GM12878 (cell line): ENCODE measurements around the gene PPP1R12B. TPM values are rescaled to one million over a fixed set of nuclear protein-coding genes. Genes with fewer than 3 reads are reported as not detected.

Source experiments
- ATAC-seq: fragments of 200-7000 bp; cut with Tn5 transposase; 3 replicates; pipeline ENCODE4 v1.9.1; 2020; ENCODE audit warnings: mild to moderate bottlenecking, moderate library complexity
- BruUV-seq: library from RNA; stranded (reverse); fragments of 400-500 nt; replicated peaks from 2 replicates; lab custom pipeline; 2021; lab: Mats Ljungman, UMichigan
- CTCF ChIA-PET: fragments of 300-600 bp; sonication (Branson Sonifier 250); formaldehyde crosslinking; extraction: SDS; loops from one replicate; lab custom pipeline; 2021; ENCODE audit warnings: inconsistent platforms; lab: Yijun Ruan, JAX
- POLR2A ChIA-PET: fragments of 350-600 bp; formaldehyde crosslinking; extraction: SDS; loops from one replicate; lab custom pipeline; 2021; ENCODE audit warnings: inconsistent platforms; lab: Charles Lee
- RAD21 ChIA-PET: fragments of 300-600 bp; sonication (Branson Sonifier 250); formaldehyde crosslinking; loops from one replicate; lab custom pipeline; 2023; ENCODE audit warnings: antibody characterized with exemption; ENCODE audit not compliant: unreplicated experiment; lab: Charles Lee
- SMC1A ChIA-PET: fragments of 300-600 bp; sonication (Branson Sonifier 250); formaldehyde crosslinking; loops from one replicate; lab custom pipeline; 2023; ENCODE audit not compliant: unreplicated experiment, uncharacterized antibody; lab: Charles Lee
- DNase-seq: peaks from one replicate; pipeline ENCODE4 v3.0.0-alpha.2; 2011; ENCODE audit warnings: low read depth, low spot score
- FAIRE-seq: peaks from 3 replicates; lab custom pipeline; 2011; peaks lifted over from hg19 to GRCh38; lab: Jason Lieb, UNC
- H2AFZ ChIP-seq: 2 replicates; pipeline ENCODE4 v1.6.0; 2011; ENCODE audit warnings: low read depth, low read length, control low read depth; ENCODE audit not compliant: control insufficient read depth
- H3K27ac ChIP-seq: 2 replicates; pipeline ENCODE4 v1.5.1; 2011; ENCODE audit warnings: control low read depth; ENCODE audit not compliant: control insufficient read depth, insufficient read depth
- H3K27me3 ChIP-seq, 2 experiments: replicated peaks in 1 of 2; 2 replicates each; pipeline versions ENCODE4 v1.6.0 to v1.6.1; 2011; ENCODE audit warnings: low read length in 1 of 2; ENCODE audit not compliant: control insufficient read depth in 2 of 2, insufficient read depth in 2 of 2
- H3K36me3 ChIP-seq, 2 experiments: 2 replicates each; pipeline ENCODE4 v1.5.1; 2011; ENCODE audit warnings: low read length in 1 of 2; ENCODE audit not compliant: control insufficient read depth in 2 of 2, insufficient read depth in 2 of 2
- H3K4me1 ChIP-seq: 2 replicates; pipeline ENCODE4 v1.6.1; 2011; ENCODE audit warnings: mild to moderate bottlenecking, low read length, moderate library complexity, mixed read lengths; ENCODE audit not compliant: control insufficient read depth, insufficient read depth
- H3K4me2 ChIP-seq: 2 replicates; pipeline ENCODE4 v1.6.0; 2011; ENCODE audit warnings: control low read depth; ENCODE audit not compliant: control insufficient read depth, insufficient read depth
- H3K4me3 ChIP-seq: fragments of 200-600 bp; sonication (generic); 2 replicates; pipeline ENCODE4 v1.5.1; 2016
- H3K79me2 ChIP-seq: 2 replicates; pipeline ENCODE4 v1.6.0; 2011; ENCODE audit warnings: low read length; ENCODE audit not compliant: control insufficient read depth, insufficient read depth
- H3K9ac ChIP-seq: 2 replicates; pipeline ENCODE4 v1.8.0; 2011; ENCODE audit warnings: low read length, control low read depth, mixed read lengths; ENCODE audit not compliant: control insufficient read depth, insufficient read depth
- H3K9me3 ChIP-seq: replicated peaks from 3 replicates; pipeline ENCODE4 v1.5.1; 2011; ENCODE audit warnings: mild to moderate bottlenecking, low read length; ENCODE audit not compliant: control insufficient read depth, insufficient read depth
- H4K20me1 ChIP-seq: 2 replicates; pipeline ENCODE4 v1.6.0; 2011; ENCODE audit not compliant: control insufficient read depth, insufficient read depth
- ESRRA ChIP-seq: IDR thresholded peaks from 2 replicates; pipeline ENCODE4 v1.6.1; 2012; ENCODE audit warnings: mild to moderate bottlenecking, low read length, improper control_type of control experiment
- POLR2AphosphoS5 ChIP-seq: IDR thresholded peaks from 2 replicates; pipeline ENCODE4 v1.6.1; 2011; ENCODE audit warnings: mild to moderate bottlenecking, low read length, inconsistent platforms
- SMAD5 ChIP-seq: IDR thresholded peaks from 2 replicates; pipeline ENCODE4 v1.6.1; 2016; ENCODE audit warnings: antibody characterized with exemption, low read depth
- WGBS: methylation state at CpG from one replicate; pipeline ENCODE4 v1.1.6; 2016; ENCODE audit warnings: low lambda C conversion rate; ENCODE audit not compliant: insufficient replicate concordance, insufficient coverage; ENCODE audit errors: missing lambda C conversion rate; 5-methylcytosine and 5-hydroxymethylcytosine counted together
- in situ Hi-C: fragments of 300-500 bp; cut with MboI; formaldehyde crosslinking; loops from 9 replicates; pipeline ENCODE4 v1.14.3; 2018; ENCODE audit warnings: mixed read lengths
- intact Hi-C: fragments of 100-400 bp; cut with micrococcal nuclease; formaldehyde crosslinking; loops from one replicate; pipeline ENCODE4 v1.14.2; 2022; ENCODE audit not compliant: unreplicated experiment
- polyA plus RNA-seq, 11 experiments: library from polyadenylated mRNA; depleted of rRNA in 4 of 11; unstranded in 6 of 11; stranded (reverse) in 5 of 11; fragments of >200 nt; fragmentation: Nextera tagmentation in 4 of 11; fragmentation: Illumina TruSeq in 1 of 11; extraction: Ambion mirVana in 4 of 11; extraction: Trizol in 1 of 11; gene quantifications; 1 replicate in 1 of 11; 2 replicates in 10 of 11; pipeline versions ENCODE4 v1.2.1 to v1.2.3, GENCODE V29; 2011 to 2016; ENCODE audit warnings: inconsistent platforms in 2 of 11, missing spikeins in 2 of 11, low read depth in 1 of 11
- total RNA-seq, 4 experiments: library from RNA; depleted of rRNA in 3 of 4; stranded (reverse); fragments of >200 nt in 3 of 4; fragmentation: Illumina TruSeq in 1 of 4; extraction: Trizol in 1 of 4; gene quantifications; 2 replicates each; pipeline versions ENCODE4 v1.2.1 to v1.2.3, GENCODE V29; 2013 to 2021
- TF ChIP-seq, protein P1 (sequence below): fragments of 450-650 bp; IDR thresholded peaks from 2 replicates; pipeline ENCODE4 v1.6.1; 2017; ENCODE audit warnings: mild to moderate bottlenecking, moderate library complexity
- TF ChIP-seq, protein P2 (sequence below): fragments of 450-650 bp; IDR thresholded peaks from 2 replicates; pipeline ENCODE4 v1.6.1; 2018; ENCODE audit warnings: mild to moderate bottlenecking, low read depth, moderate library complexity; ENCODE audit not compliant: partially characterized antibody
- TF ChIP-seq, protein P3 (sequence below): fragments of 450-650 bp; formaldehyde crosslinking; IDR thresholded peaks from 2 replicates; pipeline ENCODE4 v1.4.0; 2022; ENCODE audit warnings: mild to moderate bottlenecking, moderate library complexity
- TF ChIP-seq, protein P4 (sequence below): IDR thresholded peaks from 2 replicates; pipeline ENCODE4 v1.6.1; 2011; ENCODE audit warnings: borderline replicate concordance, low read depth, mild to moderate bottlenecking, moderate library complexity, low read length; ENCODE audit not compliant: insufficient read depth, poor library complexity, severe bottlenecking

PPP1R12B gene
- total and polyA plus RNA-seq, 10 of the 15 experiments (the other 5 are each of a cell fraction or from before 2014, with no cell fraction given): 0.29 to 9.4 (median 4.7) TPM

DNA sequence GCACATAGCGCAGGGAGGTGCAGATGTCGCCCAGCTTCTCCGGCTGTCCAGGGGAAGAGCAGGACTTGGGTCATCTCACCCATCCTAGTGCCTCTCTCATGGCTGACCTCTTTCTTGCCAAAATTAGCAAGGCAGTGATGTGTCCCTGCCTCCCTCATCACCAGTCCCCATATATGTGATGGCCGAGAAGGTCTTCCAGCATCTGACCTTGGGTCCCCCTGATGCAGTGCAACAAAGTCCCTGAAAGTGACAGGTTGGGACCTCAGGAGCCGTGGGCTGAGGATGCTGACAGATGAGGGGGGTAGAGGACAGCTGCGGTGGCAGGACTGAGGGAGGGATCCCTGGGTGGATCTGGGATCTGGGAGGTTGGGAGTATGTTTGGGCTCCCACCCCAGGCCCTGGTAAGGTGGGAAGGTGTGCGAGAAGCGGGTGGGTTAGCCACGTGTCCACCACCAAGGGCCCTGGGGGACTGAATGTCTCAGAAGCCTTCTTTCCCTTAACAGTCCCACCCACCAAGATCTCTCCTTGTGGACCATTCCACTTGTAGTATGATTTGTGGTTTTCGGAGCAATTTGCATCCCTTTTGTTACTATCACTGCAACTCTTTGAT is 252.0 kb downstream of the PPP1R12B start:
- RAD21 ChIA-PET: interaction anchor here (0.6 to 1.5 kb wide), 10 partner anchors 15 to 256 kb away, joined by 3 to 12 read pairs (median 3); no protein-coding TSS in a partner anchor
- no peaks in the 10 kb centered on the region; a peak in 3 of 4 replicates for H3K27me3 ChIP-seq
- DNase-seq (no peak), ATAC-seq (peak; percentile 12; the same call in 2 of the 3 replicates), FAIRE-seq (no peak)
- H3K4me1 ChIP-seq: peaks cover 3% of the 10 kb centered on the region
- no peaks in the 10 kb centered on the region for H3K79me2 ChIP-seq
- intact Hi-C loops (loop anchor here (2.0 kb wide), 2 partner anchors 100 to 118 kb away; no protein-coding TSS in a partner anchor), in situ Hi-C loops (no loop called here)
- BruUV-seq: no TSS peak
- H3K9ac ChIP-seq: no peak overlapping the region
- no peak overlapping the region for H2AFZ ChIP-seq
- no peaks in the 10 kb centered on the region for H4K20me1 ChIP-seq
- H3K36me3 ChIP-seq: no peaks in the 10 kb centered on the region
- H3K27ac ChIP-seq: no peak overlapping the region
- CTCF ChIA-PET: interaction anchor here (0.6 to 2.6 kb wide), 24 partner anchors 13 to 271 kb away, joined by 3 to 18 read pairs (median 4); partner anchors contain the start of genes PPP1R12B and UBE2T
- SMC1A ChIA-PET: interaction anchor here (0.8 to 4.0 kb wide), 9 partner anchors 13 to 119 kb away, joined by 3 to 12 read pairs (median 5); no protein-coding TSS in a partner anchor
- H3K9me3 ChIP-seq: no peaks in the 10 kb centered on the region
- H3K4me2 ChIP-seq: no peak overlapping the region
- WGBS: 37% methylated on average over 10 of the region's 10 CpGs
- H3K4me3 ChIP-seq: no peak overlapping the region
- POLR2A ChIA-PET: no interaction called here
- TF ChIP-seq POLR2AphosphoS5: no peak
- TF ChIP-seq, protein P1, sequence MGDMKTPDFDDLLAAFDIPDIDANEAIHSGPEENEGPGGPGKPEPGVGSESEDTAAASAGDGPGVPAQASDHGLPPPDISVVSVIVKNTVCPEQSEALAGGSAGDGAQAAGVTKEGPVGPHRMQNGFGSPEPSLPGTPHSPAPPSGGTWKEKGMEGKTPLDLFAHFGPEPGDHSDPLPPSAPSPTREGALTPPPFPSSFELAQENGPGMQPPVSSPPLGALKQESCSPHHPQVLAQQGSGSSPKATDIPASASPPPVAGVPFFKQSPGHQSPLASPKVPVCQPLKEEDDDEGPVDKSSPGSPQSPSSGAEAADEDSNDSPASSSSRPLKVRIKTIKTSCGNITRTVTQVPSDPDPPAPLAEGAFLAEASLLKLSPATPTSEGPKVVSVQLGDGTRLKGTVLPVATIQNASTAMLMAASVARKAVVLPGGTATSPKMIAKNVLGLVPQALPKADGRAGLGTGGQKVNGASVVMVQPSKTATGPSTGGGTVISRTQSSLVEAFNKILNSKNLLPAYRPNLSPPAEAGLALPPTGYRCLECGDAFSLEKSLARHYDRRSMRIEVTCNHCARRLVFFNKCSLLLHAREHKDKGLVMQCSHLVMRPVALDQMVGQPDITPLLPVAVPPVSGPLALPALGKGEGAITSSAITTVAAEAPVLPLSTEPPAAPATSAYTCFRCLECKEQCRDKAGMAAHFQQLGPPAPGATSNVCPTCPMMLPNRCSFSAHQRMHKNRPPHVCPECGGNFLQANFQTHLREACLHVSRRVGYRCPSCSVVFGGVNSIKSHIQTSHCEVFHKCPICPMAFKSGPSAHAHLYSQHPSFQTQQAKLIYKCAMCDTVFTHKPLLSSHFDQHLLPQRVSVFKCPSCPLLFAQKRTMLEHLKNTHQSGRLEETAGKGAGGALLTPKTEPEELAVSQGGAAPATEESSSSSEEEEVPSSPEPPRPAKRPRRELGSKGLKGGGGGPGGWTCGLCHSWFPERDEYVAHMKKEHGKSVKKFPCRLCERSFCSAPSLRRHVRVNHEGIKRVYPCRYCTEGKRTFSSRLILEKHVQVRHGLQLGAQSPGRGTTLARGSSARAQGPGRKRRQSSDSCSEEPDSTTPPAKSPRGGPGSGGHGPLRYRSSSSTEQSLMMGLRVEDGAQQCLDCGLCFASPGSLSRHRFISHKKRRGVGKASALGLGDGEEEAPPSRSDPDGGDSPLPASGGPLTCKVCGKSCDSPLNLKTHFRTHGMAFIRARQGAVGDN: no peak
- TF ChIP-seq, protein P2, sequence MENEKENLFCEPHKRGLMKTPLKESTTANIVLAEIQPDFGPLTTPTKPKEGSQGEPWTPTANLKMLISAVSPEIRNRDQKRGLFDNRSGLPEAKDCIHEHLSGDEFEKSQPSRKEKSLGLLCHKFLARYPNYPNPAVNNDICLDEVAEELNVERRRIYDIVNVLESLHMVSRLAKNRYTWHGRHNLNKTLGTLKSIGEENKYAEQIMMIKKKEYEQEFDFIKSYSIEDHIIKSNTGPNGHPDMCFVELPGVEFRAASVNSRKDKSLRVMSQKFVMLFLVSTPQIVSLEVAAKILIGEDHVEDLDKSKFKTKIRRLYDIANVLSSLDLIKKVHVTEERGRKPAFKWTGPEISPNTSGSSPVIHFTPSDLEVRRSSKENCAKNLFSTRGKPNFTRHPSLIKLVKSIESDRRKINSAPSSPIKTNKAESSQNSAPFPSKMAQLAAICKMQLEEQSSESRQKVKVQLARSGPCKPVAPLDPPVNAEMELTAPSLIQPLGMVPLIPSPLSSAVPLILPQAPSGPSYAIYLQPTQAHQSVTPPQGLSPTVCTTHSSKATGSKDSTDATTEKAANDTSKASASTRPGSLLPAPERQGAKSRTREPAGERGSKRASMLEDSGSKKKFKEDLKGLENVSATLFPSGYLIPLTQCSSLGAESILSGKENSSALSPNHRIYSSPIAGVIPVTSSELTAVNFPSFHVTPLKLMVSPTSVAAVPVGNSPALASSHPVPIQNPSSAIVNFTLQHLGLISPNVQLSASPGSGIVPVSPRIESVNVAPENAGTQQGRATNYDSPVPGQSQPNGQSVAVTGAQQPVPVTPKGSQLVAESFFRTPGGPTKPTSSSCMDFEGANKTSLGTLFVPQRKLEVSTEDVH: no peak
- TF ChIP-seq, protein P3, sequence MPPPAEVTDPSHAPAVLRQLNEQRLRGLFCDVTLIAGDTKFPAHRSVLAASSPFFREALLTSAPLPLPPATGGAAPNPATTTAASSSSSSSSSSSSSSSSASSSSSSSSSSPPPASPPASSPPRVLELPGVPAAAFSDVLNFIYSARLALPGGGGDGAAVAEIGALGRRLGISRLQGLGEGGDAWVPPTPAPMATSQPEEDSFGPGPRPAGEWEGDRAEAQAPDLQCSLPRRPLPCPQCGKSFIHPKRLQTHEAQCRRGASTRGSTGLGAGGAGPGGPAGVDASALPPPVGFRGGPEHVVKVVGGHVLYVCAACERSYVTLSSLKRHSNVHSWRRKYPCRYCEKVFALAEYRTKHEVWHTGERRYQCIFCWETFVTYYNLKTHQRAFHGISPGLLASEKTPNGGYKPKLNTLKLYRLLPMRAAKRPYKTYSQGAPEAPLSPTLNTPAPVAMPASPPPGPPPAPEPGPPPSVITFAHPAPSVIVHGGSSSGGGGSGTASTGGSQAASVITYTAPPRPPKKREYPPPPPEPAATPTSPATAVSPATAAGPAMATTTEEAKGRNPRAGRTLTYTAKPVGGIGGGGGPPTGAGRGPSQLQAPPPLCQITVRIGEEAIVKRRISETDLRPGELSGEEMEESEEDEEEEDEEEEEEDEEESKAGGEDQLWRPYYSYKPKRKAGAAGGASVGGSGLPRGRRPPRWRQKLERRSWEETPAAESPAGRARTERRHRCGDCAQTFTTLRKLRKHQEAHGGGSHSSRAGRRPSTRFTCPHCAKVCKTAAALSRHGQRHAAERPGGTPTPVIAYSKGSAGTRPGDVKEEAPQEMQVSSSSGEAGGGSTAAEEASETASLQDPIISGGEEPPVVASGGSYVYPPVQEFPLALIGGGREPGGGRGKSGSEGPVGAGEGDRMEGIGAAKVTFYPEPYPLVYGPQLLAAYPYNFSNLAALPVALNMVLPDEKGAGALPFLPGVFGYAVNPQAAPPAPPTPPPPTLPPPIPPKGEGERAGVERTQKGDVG (CRISPR knock-in tag): no peak
- no peak for TF ChIP-seq SMAD5
- TF ChIP-seq, protein P4, sequence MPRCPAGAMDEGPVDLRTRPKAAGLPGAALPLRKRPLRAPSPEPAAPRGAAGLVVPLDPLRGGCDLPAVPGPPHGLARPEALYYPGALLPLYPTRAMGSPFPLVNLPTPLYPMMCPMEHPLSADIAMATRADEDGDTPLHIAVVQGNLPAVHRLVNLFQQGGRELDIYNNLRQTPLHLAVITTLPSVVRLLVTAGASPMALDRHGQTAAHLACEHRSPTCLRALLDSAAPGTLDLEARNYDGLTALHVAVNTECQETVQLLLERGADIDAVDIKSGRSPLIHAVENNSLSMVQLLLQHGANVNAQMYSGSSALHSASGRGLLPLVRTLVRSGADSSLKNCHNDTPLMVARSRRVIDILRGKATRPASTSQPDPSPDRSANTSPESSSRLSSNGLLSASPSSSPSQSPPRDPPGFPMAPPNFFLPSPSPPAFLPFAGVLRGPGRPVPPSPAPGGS: no peak
- no peak for TF ChIP-seq ESRRA
